ENCODE data around the gene SENP5.
"Not testable (repeated sequence)": the region's sequence is repeated elsewhere in the genome, so short reads cannot be mapped to it uniquely, and the experiment has no call there.

The SENP5 gene, protein sequence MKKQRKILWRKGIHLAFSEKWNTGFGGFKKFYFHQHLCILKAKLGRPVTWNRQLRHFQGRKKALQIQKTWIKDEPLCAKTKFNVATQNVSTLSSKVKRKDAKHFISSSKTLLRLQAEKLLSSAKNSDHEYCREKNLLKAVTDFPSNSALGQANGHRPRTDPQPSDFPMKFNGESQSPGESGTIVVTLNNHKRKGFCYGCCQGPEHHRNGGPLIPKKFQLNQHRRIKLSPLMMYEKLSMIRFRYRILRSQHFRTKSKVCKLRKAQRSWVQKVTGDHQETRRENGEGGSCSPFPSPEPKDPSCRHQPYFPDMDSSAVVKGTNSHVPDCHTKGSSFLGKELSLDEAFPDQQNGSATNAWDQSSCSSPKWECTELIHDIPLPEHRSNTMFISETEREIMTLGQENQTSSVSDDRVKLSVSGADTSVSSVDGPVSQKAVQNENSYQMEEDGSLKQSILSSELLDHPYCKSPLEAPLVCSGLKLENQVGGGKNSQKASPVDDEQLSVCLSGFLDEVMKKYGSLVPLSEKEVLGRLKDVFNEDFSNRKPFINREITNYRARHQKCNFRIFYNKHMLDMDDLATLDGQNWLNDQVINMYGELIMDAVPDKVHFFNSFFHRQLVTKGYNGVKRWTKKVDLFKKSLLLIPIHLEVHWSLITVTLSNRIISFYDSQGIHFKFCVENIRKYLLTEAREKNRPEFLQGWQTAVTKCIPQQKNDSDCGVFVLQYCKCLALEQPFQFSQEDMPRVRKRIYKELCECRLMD

DNA sequence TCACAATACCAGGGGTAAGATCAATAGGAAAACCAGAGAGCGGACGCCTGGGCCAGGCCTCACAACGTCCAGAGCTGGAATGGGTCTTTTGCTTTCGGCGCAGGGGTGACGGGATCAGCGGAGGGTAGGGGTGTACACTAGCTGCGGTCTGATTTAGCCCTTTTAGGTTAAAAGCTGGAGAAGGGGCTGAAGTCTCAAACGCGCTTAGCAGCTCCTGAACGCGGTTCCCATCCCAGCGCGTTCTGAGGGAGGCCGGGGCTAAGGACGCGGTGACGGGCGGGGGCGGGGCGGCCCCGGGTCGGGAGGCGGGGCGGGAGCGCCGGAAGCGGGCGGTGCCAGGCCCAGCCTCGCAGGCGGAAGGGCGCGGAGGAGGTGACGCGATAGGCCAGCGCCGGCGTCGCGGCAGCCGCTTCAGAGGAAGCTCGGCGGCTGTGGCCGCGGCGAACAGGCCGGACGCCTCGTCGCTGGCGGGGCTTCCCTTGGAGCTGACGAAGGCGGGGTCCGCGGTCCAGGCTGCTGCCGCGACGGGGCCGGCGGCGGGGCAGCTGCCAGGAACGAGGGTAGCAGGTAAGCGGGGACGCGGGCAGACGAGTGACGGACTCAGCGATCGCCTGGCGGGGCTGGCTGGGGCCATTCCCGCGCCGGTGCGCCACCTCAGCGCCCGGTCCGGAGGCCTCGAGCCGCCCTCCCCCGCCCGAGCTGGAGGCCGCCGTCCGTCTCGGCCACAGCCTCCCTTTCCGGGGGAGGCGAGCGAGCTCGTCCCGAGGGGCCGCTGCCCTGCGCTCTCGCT lies at the start of gene SENP5:
Gene SENP5 (plus strand): TSS at position 414 of the 790 bp plus-strand sequence. CDS start 17,262 bp downstream, outside the sequence.
- peak; percentile 92 for DNase-seq

DNA sequence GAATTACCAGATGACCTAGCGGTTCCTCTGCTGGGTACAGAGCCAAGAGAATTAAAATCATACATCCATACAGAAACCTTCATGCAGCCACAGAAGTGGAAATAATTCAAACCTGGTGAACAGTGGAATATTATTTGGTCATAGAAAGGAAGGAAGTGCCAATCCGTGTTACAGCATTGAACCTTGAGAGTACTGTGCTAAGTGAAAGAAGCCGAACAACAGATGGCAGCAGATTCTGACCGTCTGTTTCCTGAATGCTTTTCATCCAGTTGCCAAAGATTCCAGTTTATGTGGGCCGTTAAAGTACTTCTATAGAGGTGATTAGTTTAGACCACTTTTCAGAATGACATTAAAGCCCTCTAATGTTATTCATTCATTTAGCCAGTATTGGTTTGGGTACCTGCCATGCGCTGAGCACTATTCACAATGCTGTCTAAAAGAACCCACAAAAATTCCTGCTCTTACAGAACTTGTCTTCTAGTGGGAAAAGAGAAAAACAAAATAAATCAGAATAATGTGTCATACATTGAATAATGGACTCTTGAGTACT lies 45.8 kb upstream of the SENP5 start:
- DNase-seq: no peak

- DNase-seq: not testable (repeated sequence)
Observed at GRCh38 chr3:196829651-196830050, 38.1 kb upstream of the SENP5 start.

- DNase-seq: no peak
Observed at GRCh38 chr3:196835086-196835485, 32.6 kb upstream of the SENP5 start.

- not testable (repeated sequence) for DNase-seq
Observed at GRCh38 chr3:196836626-196837025, 31.1 kb upstream of the SENP5 start.

DNA sequence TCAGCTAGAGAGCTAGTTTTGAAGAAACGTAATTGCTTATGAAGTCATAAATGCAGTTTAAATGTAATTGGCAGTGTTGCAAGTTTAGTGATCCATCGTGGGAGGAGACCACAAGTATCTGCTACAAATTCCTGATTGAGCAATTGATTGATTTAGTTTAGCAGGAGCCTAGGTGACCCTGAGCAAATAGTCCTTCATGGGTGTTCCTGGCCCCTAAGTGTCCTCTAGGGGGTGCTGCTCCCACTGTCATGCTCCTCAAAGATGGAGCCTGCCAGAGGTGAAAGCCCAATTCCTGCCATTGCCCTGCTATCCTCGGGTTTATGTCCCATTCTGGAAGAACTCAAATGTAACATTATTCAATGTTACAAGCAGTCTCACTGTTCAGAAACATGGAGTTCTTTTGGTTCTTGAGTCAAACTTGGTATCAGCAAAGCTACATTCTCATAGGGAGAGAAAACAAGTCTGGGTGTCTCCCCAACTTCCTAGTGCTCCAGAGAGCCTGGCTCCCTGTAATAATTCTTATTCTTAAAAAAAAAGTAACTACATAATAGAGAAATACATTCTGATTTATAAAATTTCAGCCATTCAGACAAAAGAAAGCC lies 29.8 kb upstream of the SENP5 start:
- peak; percentile 70 for DNase-seq

GRCh38 chr3:196839351-196839750 lies 28.4 kb upstream of the SENP5 start:
- DNase-seq: not testable (repeated sequence)

DNA sequence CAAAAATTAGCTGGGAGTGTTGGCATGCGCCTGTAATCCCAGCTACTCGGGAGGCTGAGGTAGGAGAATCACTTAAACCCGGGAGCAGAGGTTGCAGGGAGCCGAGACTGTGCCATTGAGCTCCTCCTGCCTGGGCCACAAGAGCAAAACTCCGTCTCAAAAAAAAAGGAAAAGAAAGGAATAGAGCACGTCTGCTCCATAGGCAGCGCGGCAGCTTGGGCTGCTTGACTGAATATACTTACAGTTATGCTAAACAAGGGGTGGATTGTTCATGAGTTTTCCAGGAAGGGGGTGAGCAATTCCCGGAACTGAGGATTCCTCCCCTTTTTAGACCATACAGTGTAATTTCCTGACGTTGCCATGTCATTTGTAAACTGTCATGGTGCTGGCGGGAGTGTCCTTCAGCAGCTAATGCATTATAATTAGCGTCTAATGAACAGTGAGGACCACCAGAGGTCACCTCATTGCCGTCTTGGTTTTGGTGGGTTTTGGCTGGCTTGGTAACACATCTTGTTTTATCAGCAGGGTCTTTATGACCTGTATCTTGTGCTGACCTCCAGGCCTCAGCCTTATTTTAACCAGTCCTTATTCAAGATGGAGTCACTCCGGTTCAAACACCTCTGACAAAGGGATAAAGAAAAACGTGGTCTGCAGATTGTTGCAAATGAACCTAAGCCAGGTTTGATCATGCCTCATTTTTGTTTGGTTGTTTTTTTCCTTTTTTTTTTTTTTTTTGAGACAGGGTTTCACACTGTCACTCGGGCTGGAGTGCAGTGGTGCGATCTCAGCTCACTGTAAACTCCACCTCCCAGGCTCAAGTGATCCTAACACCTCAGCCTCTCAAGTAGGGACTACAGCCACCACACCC lies 24.9 kb upstream of the SENP5 start:
- DNase-seq: no peak

- DNase-seq: no peak
Observed at GRCh38 chr3:196843435-196844110, 24.1 kb upstream of the SENP5 start.

GRCh38 chr3:196844235-196845219 lies 23.2 kb upstream of the SENP5 start:
- not testable (repeated sequence) for DNase-seq

- DNase-seq: not testable (repeated sequence)
Observed at GRCh38 chr3:196848375-196848774, 19.3 kb upstream of the SENP5 start.

GRCh38 chr3:196849180-196849741 lies 18.5 kb upstream of the SENP5 start:
- DNase-seq: no peak

GRCh38 chr3:196863000-196863399 lies 4.7 kb upstream of the SENP5 start:
- DNase-seq: not testable (repeated sequence)

- no peak for DNase-seq
Observed at GRCh38 chr3:196867155-196867506, 589 bp upstream of the SENP5 start.

GRCh38 chr3:196868297-196868661 lies 559 bp downstream of the SENP5 start:
- DNase-seq: no peak

DNA sequence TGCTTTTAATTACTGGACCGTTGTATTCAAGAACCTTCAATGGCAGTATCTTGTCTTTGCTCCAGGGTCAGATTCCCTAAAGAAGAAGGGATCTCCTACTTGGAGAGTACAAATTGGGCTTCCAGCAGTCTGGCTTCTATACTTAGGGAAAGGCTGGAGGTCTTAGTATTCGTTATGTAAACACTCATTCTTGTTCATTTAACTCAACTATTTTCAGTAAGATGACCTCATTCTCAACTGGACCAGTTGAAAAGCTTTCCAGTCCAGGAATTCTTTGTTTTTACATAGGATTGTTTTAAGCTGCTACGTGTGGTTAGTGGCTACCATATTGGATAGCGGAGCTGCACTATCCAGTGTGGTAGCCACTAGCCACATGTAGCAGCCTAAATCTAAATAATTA lies 4.6 kb downstream of the SENP5 start:
- no peak for DNase-seq

GRCh38 chr3:196874511-196875094 lies 6.9 kb downstream of the SENP5 start:
- DNase-seq: not testable (repeated sequence)

DNA sequence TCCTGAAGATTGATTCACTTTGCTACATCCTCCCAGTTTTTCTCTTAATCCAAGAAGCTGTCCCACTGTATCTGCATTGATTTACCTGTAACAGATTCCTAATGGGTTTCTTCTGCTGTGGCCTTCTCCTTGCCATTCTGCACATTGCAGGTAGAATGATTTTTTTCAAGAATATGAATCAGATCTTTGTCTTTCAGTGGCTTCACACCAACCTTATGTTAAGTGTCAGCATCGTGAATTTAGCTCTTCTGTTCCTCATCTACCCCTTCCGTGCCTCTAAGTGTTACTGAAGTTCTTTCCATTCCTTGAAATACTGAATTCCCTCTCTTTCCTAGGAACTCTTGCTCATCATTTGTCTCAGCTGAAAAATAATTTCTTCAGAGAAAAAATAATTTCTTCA lies 7.5 kb downstream of the SENP5 start:
- DNase-seq: no peak

- no peak for DNase-seq
Observed at GRCh38 chr3:196883361-196883760, 15.6 kb downstream of the SENP5 start.

All from activated T-cell treated with anti-CD3 and anti-CD28 coated beads, Interleukin-2, amount 50 U/mL, for 1 hour (primary cell).